IMR-90 (cell line): ENCODE measurements around the gene TFDP2. TPM values are rescaled to one million over a fixed set of nuclear protein-coding genes. Genes with fewer than 3 reads are reported as not detected.

Experiments
- ATAC-seq: fragments of 200-7000 bp; cut with Tn5 transposase; 2 replicates; pipeline ENCODE4 v1.9.1; 2020; ENCODE audit warnings: low read depth, mild to moderate bottlenecking, moderate library complexity
- BruUV-seq: library from RNA; stranded (reverse); fragments of 400-500 nt; replicated peaks from 2 replicates; lab custom pipeline; 2021; lab: Mats Ljungman, UMichigan
- CTCF ChIA-PET: fragments of 300-600 bp; formaldehyde crosslinking; extraction: SDS; loops from one replicate; lab custom pipeline; 2021; ENCODE audit warnings: antibody characterized with exemption; lab: Yijun Ruan, JAX
- POLR2A ChIA-PET: fragments of 300-600 bp; sonication (Branson Sonifier 250); formaldehyde crosslinking; loops from one replicate; lab custom pipeline; 2022; ENCODE audit warnings: antibody characterized with exemption; ENCODE audit not compliant: unreplicated experiment; lab: Charles Lee
- DNase-seq: peaks from one replicate; pipeline ENCODE4 v3.0.0; 2013
- H2AFZ ChIP-seq: replicated peaks from 2 replicates; pipeline ENCODE3; 2013; ENCODE audit warnings: low read length, mild to moderate bottlenecking; ENCODE audit not compliant: poor library complexity
- H2AK5ac ChIP-seq: 2 replicates; pipeline ENCODE4 v1.6.1; 2013; ENCODE audit warnings: low read depth, low read length, inconsistent platforms
- H2AK9ac ChIP-seq: replicated peaks from 2 replicates; pipeline ENCODE3; 2013; ENCODE audit warnings: mild to moderate bottlenecking, low read depth, low read length, moderate library complexity; ENCODE audit not compliant: poor library complexity
- H2BK120ac ChIP-seq: 2 replicates; pipeline ENCODE4 v1.6.1; 2013; ENCODE audit warnings: low read depth, low read length, inconsistent platforms
- H2BK15ac ChIP-seq: 3 replicates; pipeline ENCODE4 v1.6.1; 2013; ENCODE audit warnings: low read depth, low read length, inconsistent platforms
- H2BK20ac ChIP-seq: 2 replicates; pipeline ENCODE4 v1.6.1; 2013; ENCODE audit warnings: low read depth, mild to moderate bottlenecking, inconsistent platforms, low read length, moderate library complexity
- H2BK5ac ChIP-seq: 2 replicates; pipeline ENCODE4 v1.6.1; 2013; ENCODE audit warnings: mild to moderate bottlenecking, low read depth, low read length, inconsistent platforms; ENCODE audit not compliant: poor library complexity, severe bottlenecking
- H3K14ac ChIP-seq: replicated peaks from 2 replicates; pipeline ENCODE4 v1.6.1; 2013; ENCODE audit warnings: low read depth, low read length, inconsistent platforms
- H3K18ac ChIP-seq: 2 replicates; pipeline ENCODE4 v1.6.1; 2013; ENCODE audit warnings: low read depth, low read length, control low read depth
- H3K23ac ChIP-seq: 2 replicates; pipeline ENCODE4 v1.6.1; 2013; ENCODE audit warnings: low read depth, low read length, inconsistent platforms
- H3K27ac ChIP-seq: 2 replicates; pipeline ENCODE4 v1.5.1; 2013; ENCODE audit warnings: mild to moderate bottlenecking, control low read depth, low read length; ENCODE audit not compliant: insufficient read depth
- H3K27me3 ChIP-seq: 2 replicates; pipeline ENCODE4 v1.6.1; 2013; ENCODE audit warnings: low read length; ENCODE audit not compliant: control insufficient read depth, insufficient read depth
- H3K36me3 ChIP-seq: 2 replicates; pipeline ENCODE4 v1.6.1; 2013; ENCODE audit warnings: low read length, mixed read lengths; ENCODE audit not compliant: control insufficient read depth, insufficient read depth
- H3K4ac ChIP-seq: 2 replicates; pipeline ENCODE4 v1.6.1; 2013; ENCODE audit warnings: low read depth, low read length, inconsistent platforms
- H3K4me1 ChIP-seq: 2 replicates; pipeline ENCODE4 v1.6.1; 2013; ENCODE audit warnings: low read length, mixed read lengths; ENCODE audit not compliant: control insufficient read depth, insufficient read depth
- H3K4me2 ChIP-seq: 2 replicates; pipeline ENCODE4 v1.6.1; 2013; ENCODE audit warnings: low read depth, mild to moderate bottlenecking, control low read depth, low read length, moderate library complexity
- H3K4me3 ChIP-seq: 2 replicates; pipeline ENCODE4 v1.5.1; 2013; ENCODE audit warnings: low read depth, mild to moderate bottlenecking, control low read depth, low read length, moderate library complexity; ENCODE audit not compliant: insufficient read depth
- H3K56ac ChIP-seq: 2 replicates; pipeline ENCODE4 v1.6.1; 2013; ENCODE audit warnings: low read length, inconsistent platforms; ENCODE audit not compliant: insufficient read depth; ENCODE audit errors: extremely low read depth
- H3K79me1 ChIP-seq, 2 experiments: 2 replicates each; pipeline ENCODE4 v1.6.1; 2013; ENCODE audit warnings: low read length in 2 of 2, inconsistent platforms in 1 of 2, low read depth in 1 of 2
- H3K9ac ChIP-seq: 2 replicates; pipeline ENCODE4 v1.6.1; 2013; ENCODE audit warnings: low read depth, low read length, control low read depth
- H3K9me1 ChIP-seq: 2 replicates; pipeline ENCODE4 v1.6.1; 2013; ENCODE audit warnings: low read length, inconsistent platforms; ENCODE audit not compliant: insufficient read depth
- H3K9me3 ChIP-seq: 2 replicates; pipeline ENCODE4 v1.6.1; 2013; ENCODE audit warnings: low read length; ENCODE audit not compliant: control insufficient read depth, insufficient read depth
- H4K20me1 ChIP-seq: 2 replicates; pipeline ENCODE4 v1.6.1; 2013; ENCODE audit warnings: low read length, inconsistent platforms; ENCODE audit not compliant: insufficient read depth
- H4K5ac ChIP-seq: 2 replicates; pipeline ENCODE4 v1.6.1; 2013; ENCODE audit warnings: mild to moderate bottlenecking, low read depth, low read length, control low read depth
- H4K8ac ChIP-seq, 2 experiments: 2 replicates each; pipeline ENCODE4 v1.6.1; 2013; ENCODE audit warnings: low read depth in 2 of 2, low read length in 2 of 2, control low read depth in 1 of 2, inconsistent platforms in 1 of 2
- H4K91ac ChIP-seq: 2 replicates; pipeline ENCODE4 v1.6.1; 2013; ENCODE audit warnings: low read depth, low read length, inconsistent platforms; ENCODE audit not compliant: insufficient read depth
- BHLHE40 ChIP-seq: fragments of 150-350 bp; IDR thresholded peaks from 2 replicates; pipeline ENCODE4 v1.6.1; 2016; ENCODE audit warnings: mild to moderate bottlenecking, low read depth, low read length
- CHD1 ChIP-seq: IDR thresholded peaks from 2 replicates; pipeline ENCODE4 v1.6.1; 2012; ENCODE audit warnings: low read depth, low read length, improper control_type of control experiment
- CTCF ChIP-seq: conservative IDR thresholded peaks from 2 replicates; pipeline ENCODE4 v1.5.1; 2012; ENCODE audit warnings: mild to moderate bottlenecking, low read depth, low read length, improper control_type of control experiment
- ELK1 ChIP-seq: fragments of 150-350 bp; IDR thresholded peaks from 2 replicates; pipeline ENCODE4 v1.6.1; 2016; ENCODE audit warnings: low read depth, mild to moderate bottlenecking, low read length, moderate library complexity, borderline replicate concordance
- MAFK ChIP-seq: IDR thresholded peaks from 2 replicates; pipeline ENCODE4 v1.6.1; 2012; ENCODE audit warnings: low read depth, low read length, improper control_type of control experiment
- MXI1 ChIP-seq: IDR thresholded peaks from 2 replicates; pipeline ENCODE4 v1.6.1; 2012; ENCODE audit warnings: low read depth, mild to moderate bottlenecking, low read length, moderate library complexity, borderline replicate concordance
- NFE2L2 ChIP-seq: fragments of 150-350 bp; IDR thresholded peaks from 2 replicates; pipeline ENCODE4 v1.6.1; 2016; ENCODE audit warnings: low read depth, mild to moderate bottlenecking, low read length
- RCOR1 ChIP-seq: IDR thresholded peaks from 2 replicates; pipeline ENCODE4 v1.6.1; 2012; ENCODE audit warnings: mild to moderate bottlenecking, low read length, improper control_type of control experiment; ENCODE audit not compliant: insufficient replicate concordance
- RFX5 ChIP-seq: IDR thresholded peaks from 2 replicates; pipeline ENCODE4 v1.8.0; 2012; ENCODE audit warnings: low read depth, mild to moderate bottlenecking, low read length, moderate library complexity
- SMC3 ChIP-seq: fragments of 150-350 bp; IDR thresholded peaks from 2 replicates; pipeline ENCODE4 v1.6.1; 2016; ENCODE audit warnings: low read depth, mild to moderate bottlenecking, antibody characterized with exemption, low read length, moderate library complexity
- USF2 ChIP-seq: fragments of 150-350 bp; IDR thresholded peaks from 2 replicates; pipeline ENCODE4 v1.6.1; 2017; ENCODE audit warnings: mild to moderate bottlenecking, antibody characterized with exemption, low read length, low read depth
- WGBS, 2 experiments: methylation state at CpG; one replicate each; pipeline versions ENCODE4 v1.1.5 to v1.1.7; 2013; ENCODE audit warnings: missing lambda C conversion rate in 2 of 2; ENCODE audit not compliant: insufficient read length in 1 of 2; ENCODE audit errors: extremely low coverage in 2 of 2; 5-methylcytosine and 5-hydroxymethylcytosine counted together
- dilution Hi-C: fragments of 300-500 bp; cut with HindIII; formaldehyde crosslinking; loops from one replicate; pipeline ENCODE4 v1.14.3; 2018; ENCODE audit warnings: low sequenced_read_pairs; ENCODE audit not compliant: unreplicated experiment
- in situ Hi-C: fragments of 300-500 bp; cut with MboI; formaldehyde crosslinking; loops from 3 replicates; pipeline ENCODE4 v1.14.3; 2019; ENCODE audit warnings: low sequenced_read_pairs, inconsistent platforms, mixed read lengths
- intact Hi-C: fragments of 100-400 bp; cut with micrococcal nuclease; formaldehyde crosslinking; loops from 2 replicates; pipeline ENCODE4 v1.10.0; 2022
- polyA plus RNA-seq, 3 experiments: library from polyadenylated mRNA; depleted of rRNA; stranded (reverse); fragments of >200 nt; gene quantifications; 2 replicates each; pipeline ENCODE4 v1.2.3, GENCODE V29; 2012; ENCODE audit warnings: low replicate concordance in 1 of 3
- total RNA-seq: library from RNA; depleted of rRNA; stranded (reverse); fragments of >200 nt; gene quantifications from 2 replicates; pipeline ENCODE4 v1.2.3, GENCODE V29; 2012

TFDP2 gene
- total and polyA plus RNA-seq, 2 of the 4 experiments (the other 2 are of a cell fraction), result 10.7 to 23.7 TPM

GRCh38 chr3:142151828-142152227 is 2.5 kb upstream of the TFDP2 start:
- Histone ChIP-seq H3K9ac (no peak overlapping the region), H3K79me1 (peaks cover 11 to 15% of the 10 kb centered on the region in 2 experiments; a peak in 2 of 4 replicates), H3K36me3 (no peaks in the 10 kb centered on the region), H2BK5ac (no peak overlapping the region), H4K91ac (no peak overlapping the region), H3K56ac (no peak overlapping the region), H2BK120ac (no peak overlapping the region), H3K14ac (no peak overlapping the region), H3K4me1 (peaks cover 4% of the 10 kb centered on the region), H3K27ac (no peak overlapping the region), H3K9me3 (no peaks in the 10 kb centered on the region), H2AFZ (no peak overlapping the region), H3K4ac (no peak overlapping the region), H4K5ac (no peak overlapping the region), H2BK20ac (no peak overlapping the region), H2AK5ac (no peak overlapping the region), H3K4me3 (no peak overlapping the region), H3K9me1 (no peaks in the 10 kb centered on the region), H3K18ac (no peak overlapping the region), H2BK15ac (no peak overlapping the region), H3K4me2 (no peak overlapping the region), H2AK9ac (no peak overlapping the region), H3K23ac (no peak overlapping the region), H3K27me3 (no peaks in the 10 kb centered on the region), H4K8ac (no peak overlapping the region), H4K20me1 (no peaks in the 10 kb centered on the region)
- ATAC-seq (no peak), DNase-seq (no peak)
- no peak for TF ChIP-seq MAFK
- no peak for TF ChIP-seq USF2
- no peak for TF ChIP-seq BHLHE40
- no peak for TF ChIP-seq NFE2L2
- no peak for TF ChIP-seq MXI1
- no peak for TF ChIP-seq CTCF
- TF ChIP-seq RFX5, result no peak
- TF ChIP-seq CHD1, result no peak
- TF ChIP-seq RCOR1, result no peak
- no peak for TF ChIP-seq SMC3
- TF ChIP-seq ELK1, result no peak
- dilution Hi-C loops, result no loop called here
- CTCF ChIA-PET, result no interaction called here
- in situ Hi-C loops, result no loop called here
- POLR2A ChIA-PET, result no interaction called here
- 83% methylated on average over 1 of the region's 1 CpG; no CpG with 5 or more reads in 1 of the 2 experiments for WGBS, 2 experiments
- BruUV-seq, result no TSS peak
- intact Hi-C loops, result no loop called here
